Neural cell (in vitro differentiated cells): Measurements from ENCODE around the gene BTG4. TPM values are rescaled to one million over a fixed set of nuclear protein-coding genes. Genes with fewer than 3 reads are reported as not detected.

Experiments used
- H2AFZ ChIP-seq: fragments of 200-600, 300-800 bp; sonication (generic), shearing (Covaris generic); 2 replicates; pipeline ENCODE4 v1.6.0; 2014; ENCODE audit warnings: low read depth, mild to moderate bottlenecking, antibody characterized with exemption, low read length, moderate library complexity
- H3F3A ChIP-seq: fragments of 200-600 bp; shearing (Covaris generic); 2 replicates; pipeline ENCODE4 v1.6.1; 2016; ENCODE audit warnings: mild to moderate bottlenecking, moderate library complexity, mixed read lengths, antibody characterized with exemption, low read length; ENCODE audit not compliant: insufficient read depth, poor library complexity, severe bottlenecking
- H3K27ac ChIP-seq: fragments of 200-600, 300-800 bp; sonication (generic), shearing (Covaris generic); 2 replicates; pipeline ENCODE4 v1.5.1; 2014; ENCODE audit warnings: mild to moderate bottlenecking, low read length, moderate library complexity
- H3K27me3 ChIP-seq: fragments of 300-800, 200-600 bp; sonication (generic), shearing (Covaris generic); 2 replicates; pipeline ENCODE4 v1.6.0; 2014; ENCODE audit warnings: mild to moderate bottlenecking, low read depth, low read length, moderate library complexity; ENCODE audit not compliant: insufficient read depth
- H3K36me3 ChIP-seq: fragments of 300-800, 200-600 bp; sonication (generic), shearing (Covaris generic); 2 replicates; pipeline ENCODE4 v1.5.1; 2014; ENCODE audit warnings: mild to moderate bottlenecking, antibody characterized with exemption, low read length, moderate library complexity; ENCODE audit not compliant: insufficient read depth
- H3K4me2 ChIP-seq: fragments of 300-800, 200-600 bp; sonication (generic), shearing (Covaris generic); 2 replicates; pipeline ENCODE4 v1.6.0; 2014; ENCODE audit warnings: mild to moderate bottlenecking, low read length
- H3K4me3 ChIP-seq: fragments of 300-800, 200-600 bp; sonication (generic), shearing (Covaris generic); 2 replicates; pipeline ENCODE4 v1.5.1; 2014; ENCODE audit warnings: mild to moderate bottlenecking, low read length, moderate library complexity
- H3K79me2 ChIP-seq: fragments of 200-600 bp; shearing (Covaris generic); replicated peaks from 2 replicates; pipeline ENCODE4 v1.6.0; 2014; ENCODE audit warnings: mild to moderate bottlenecking, low read length, moderate library complexity; ENCODE audit not compliant: insufficient read depth
- H3K9ac ChIP-seq: fragments of 300-800, 200-600 bp; sonication (generic), shearing (Covaris generic); 2 replicates; pipeline ENCODE4 v1.6.1; 2016; ENCODE audit warnings: mild to moderate bottlenecking, low read length, mixed read lengths
- H3K9me2 ChIP-seq: fragments of 200-600 bp; shearing (Covaris generic); 2 replicates; pipeline ENCODE4 v1.6.1; 2016; ENCODE audit warnings: mild to moderate bottlenecking, low read length, mixed read lengths; ENCODE audit not compliant: insufficient read depth
- H3K9me3 ChIP-seq: fragments of 200-600, 300-800 bp; sonication (generic), shearing (Covaris generic); 2 replicates; pipeline ENCODE4 v1.6.1; 2016; ENCODE audit warnings: mild to moderate bottlenecking, mixed run types, low read length, moderate library complexity, mixed read lengths
- H4K20me1 ChIP-seq: fragments of 200-600 bp; shearing (Covaris generic); 2 replicates; pipeline ENCODE4 v1.6.1; 2016; ENCODE audit warnings: mild to moderate bottlenecking, mixed run types; ENCODE audit not compliant: insufficient read depth
- CTCF ChIP-seq: fragments of 450-650 bp; IDR thresholded peaks from 2 replicates; pipeline ENCODE4 v1.5.1; 2014; ENCODE audit warnings: antibody characterized with exemption, mild to moderate bottlenecking, moderate library complexity; ENCODE audit not compliant: poor library complexity, severe bottlenecking
- EP300 ChIP-seq: fragments of 450-650 bp; conservative IDR thresholded peaks from 2 replicates; pipeline ENCODE4 v1.6.1; 2014; ENCODE audit warnings: antibody characterized with exemption, mild to moderate bottlenecking, moderate library complexity; ENCODE audit not compliant: poor library complexity, severe bottlenecking
- EZH2 ChIP-seq: fragments of 200-600, 300-800 bp; shearing (Covaris generic), sonication (generic); IDR thresholded peaks from 2 replicates; pipeline ENCODE4 v1.6.1; 2014; ENCODE audit warnings: antibody characterized with exemption, low read length, borderline replicate concordance, mild to moderate bottlenecking; ENCODE audit not compliant: insufficient read depth, poor library complexity, severe bottlenecking
- MXI1 ChIP-seq: fragments of 450-650 bp; conservative IDR thresholded peaks from 2 replicates; pipeline ENCODE4 v1.6.1; 2014; ENCODE audit warnings: antibody characterized with exemption, mild to moderate bottlenecking; ENCODE audit not compliant: poor library complexity, severe bottlenecking
- POLR2AphosphoS5 ChIP-seq: IDR thresholded peaks from 2 replicates; pipeline ENCODE4 v1.6.1; 2012
- RAD21 ChIP-seq: fragments of 450-650 bp; conservative IDR thresholded peaks from 2 replicates; pipeline ENCODE4 v1.6.1; 2014; ENCODE audit warnings: antibody characterized with exemption, mild to moderate bottlenecking, moderate library complexity
- REST ChIP-seq: IDR thresholded peaks from 2 replicates; pipeline ENCODE4 v1.6.1; 2012; ENCODE audit warnings: borderline replicate concordance
- SMC3 ChIP-seq: fragments of 450-650 bp; conservative IDR thresholded peaks from 2 replicates; pipeline ENCODE4 v1.6.1; 2014; ENCODE audit warnings: antibody characterized with exemption, mild to moderate bottlenecking, moderate library complexity; ENCODE audit not compliant: poor library complexity
- TAF1 ChIP-seq: IDR thresholded peaks from 2 replicates; pipeline ENCODE4 v1.6.1; 2012; ENCODE audit warnings: low read depth
- polyA minus RNA-seq: library from RNA; depleted of rRNA, polyadenylated mRNA; stranded (reverse); fragments of >200 nt; gene quantifications from 2 replicates; pipeline ENCODE4 v1.2.3, GENCODE V29; 2014
- polyA plus RNA-seq: library from polyadenylated mRNA; depleted of rRNA; stranded (reverse); fragments of >200 nt; gene quantifications from 2 replicates; pipeline ENCODE4 v1.2.3, GENCODE V29; 2014

BTG4 gene
- polyA plus RNA-seq (not detected in 2 replicates), polyA minus RNA-seq (not detected in 2 replicates)

GRCh38 chr11:111512296-111513239, at the start of gene BTG4:
Gene BTG4, minus strand, starts transcription at chr11:111512386. Its CDS starts 13,610 bp downstream, at chr11:111498776.
- H2AFZ ChIP-seq = no peak within 1 kb of the TSS
- H3K9ac ChIP-seq = no peak within 1 kb of the TSS
- H3K4me2 ChIP-seq = no peak within 1 kb of the TSS
- no peaks in the 10 kb centered on the region for H3F3A ChIP-seq
- H3K9me3 ChIP-seq = no peaks in the 10 kb centered on the region
- H3K27ac ChIP-seq = no peak within 1 kb of the TSS
- no peak for TF ChIP-seq SMC3
- H3K36me3 ChIP-seq = no peaks in the 10 kb centered on the region
- H3K4me3 ChIP-seq = peak within 1 kb of the TSS; percentile 62
- no peaks in the 10 kb centered on the region for H3K79me2 ChIP-seq
- H3K9me2 ChIP-seq = no peaks in the 10 kb centered on the region
- H4K20me1 ChIP-seq = no peaks in the 10 kb centered on the region
- H3K27me3 ChIP-seq = peaks cover 46% of the 10 kb centered on the region

GRCh38 chr11:111561791-111562325, 49.7 kb upstream of the BTG4 start:
- H3K27ac ChIP-seq = no peak overlapping the region
- H3K36me3 ChIP-seq = no peaks in the 10 kb centered on the region

More at GRCh38 chr11:111561791-111562325, 49.7 kb upstream of the BTG4 start:
- H4K20me1 ChIP-seq = no peaks in the 10 kb centered on the region
- no peaks in the 10 kb centered on the region for H3F3A ChIP-seq
- no peaks in the 10 kb centered on the region for H3K9me3 ChIP-seq
- no peaks in the 10 kb centered on the region for H3K79me2 ChIP-seq
- H3K4me2 ChIP-seq = no peak overlapping the region
- no peak overlapping the region for H3K4me3 ChIP-seq
- no peak for TF ChIP-seq TAF1
- TF ChIP-seq MXI1 = no peak
- no peak for TF ChIP-seq POLR2AphosphoS5
- TF ChIP-seq REST = no peak
- TF ChIP-seq EP300 = no peak
- TF ChIP-seq SMC3 = no peak
- TF ChIP-seq RAD21 = no peak
- TF ChIP-seq EZH2 = no peak
- no peak for TF ChIP-seq CTCF
- H2AFZ ChIP-seq = no peak overlapping the region
- no peak overlapping the region for H3K9ac ChIP-seq
- H3K9me2 ChIP-seq = no peaks in the 10 kb centered on the region
- H3K27me3 ChIP-seq = no peaks in the 10 kb centered on the region
